Central memory CD8-positive, alpha-beta T cell (primary cell): Measurements from ENCODE around the gene MCOLN3.

Experiments
- ATAC-seq: fragments of 150-1000 bp; cut with Tn5 transposase; replicated peaks from 2 replicates; pipeline ENCODE4 v1.10.0; 2022; ENCODE audit warnings: mild to moderate bottlenecking, moderate FRiP score, moderate number of reproducible peaks; ENCODE audit not compliant: poor library complexity, severe bottlenecking; ENCODE audit errors: extremely low read depth
- DNase-seq, 2 donors: peaks; one replicate each; pipeline ENCODE4 v3.0.0; 2021; ENCODE audit warnings: low spot score in 2 of 2
- H3K27ac Mint-ChIP-seq: one replicate; pipeline ENCODE4 v1.8.0; 2022; ENCODE audit warnings: low read depth, mild to moderate bottlenecking, moderate library complexity, mixed read lengths
- H3K27me3 Mint-ChIP-seq: one replicate; pipeline ENCODE4 v1.8.0; 2022; ENCODE audit warnings: mixed read lengths
- H3K36me3 Mint-ChIP-seq: one replicate; pipeline ENCODE4 v1.8.0; 2022; ENCODE audit warnings: mild to moderate bottlenecking, moderate library complexity, mixed read lengths; ENCODE audit not compliant: insufficient read depth
- H3K4me1 Mint-ChIP-seq: one replicate; pipeline ENCODE4 v1.8.0; 2022; ENCODE audit warnings: mixed read lengths
- H3K4me3 Mint-ChIP-seq: one replicate; pipeline ENCODE4 v1.8.0; 2022; ENCODE audit warnings: mild to moderate bottlenecking, moderate library complexity, mixed read lengths
- H3K9me3 Mint-ChIP-seq: one replicate; pipeline ENCODE4 v1.8.0; 2022; ENCODE audit warnings: mixed read lengths

The MCOLN3 gene

GRCh38 chr1:85068846-85069245 is 20.5 kb upstream of the MCOLN3 start:
- ATAC-seq, result no peak
- Mint-ChIP-seq H3K4me3 (no peak overlapping the region), H3K9me3 (no peaks in the 10 kb centered on the region)

GRCh38 chr1:85065550-85065949 is 17.2 kb upstream of the MCOLN3 start:
- no peak for DNase-seq
- Mint-ChIP-seq H3K27ac (no peak overlapping the region), H3K4me3 (no peak overlapping the region), H3K36me3 (peaks cover 6% of the 10 kb centered on the region), H3K4me1 (peaks cover 17% of the 10 kb centered on the region), H3K9me3 (no peaks in the 10 kb centered on the region), H3K27me3 (peaks cover 10% of the 10 kb centered on the region)
- ATAC-seq, result no peak

More at GRCh38 chr1:85068846-85069245, 20.5 kb upstream of the MCOLN3 start:
- Mint-ChIP-seq H3K27me3 (no peaks in the 10 kb centered on the region), H3K36me3 (no peaks in the 10 kb centered on the region), H3K4me1 (no peaks in the 10 kb centered on the region), H3K27ac (no peak overlapping the region)
- DNase-seq, result no peak

GRCh38 chr1:85062425-85063026 is 14.2 kb upstream of the MCOLN3 start:
- DNase-seq (no peak), ATAC-seq (peak; percentile 7)
- Mint-ChIP-seq H3K4me1 (peaks cover 20% of the 10 kb centered on the region), H3K36me3 (peaks cover 6% of the 10 kb centered on the region), H3K4me3 (peak overlapping the region; percentile 84), H3K27ac (peak overlapping the region; percentile 91), H3K27me3 (peaks cover 10% of the 10 kb centered on the region), H3K9me3 (no peaks in the 10 kb centered on the region)

DNA sequence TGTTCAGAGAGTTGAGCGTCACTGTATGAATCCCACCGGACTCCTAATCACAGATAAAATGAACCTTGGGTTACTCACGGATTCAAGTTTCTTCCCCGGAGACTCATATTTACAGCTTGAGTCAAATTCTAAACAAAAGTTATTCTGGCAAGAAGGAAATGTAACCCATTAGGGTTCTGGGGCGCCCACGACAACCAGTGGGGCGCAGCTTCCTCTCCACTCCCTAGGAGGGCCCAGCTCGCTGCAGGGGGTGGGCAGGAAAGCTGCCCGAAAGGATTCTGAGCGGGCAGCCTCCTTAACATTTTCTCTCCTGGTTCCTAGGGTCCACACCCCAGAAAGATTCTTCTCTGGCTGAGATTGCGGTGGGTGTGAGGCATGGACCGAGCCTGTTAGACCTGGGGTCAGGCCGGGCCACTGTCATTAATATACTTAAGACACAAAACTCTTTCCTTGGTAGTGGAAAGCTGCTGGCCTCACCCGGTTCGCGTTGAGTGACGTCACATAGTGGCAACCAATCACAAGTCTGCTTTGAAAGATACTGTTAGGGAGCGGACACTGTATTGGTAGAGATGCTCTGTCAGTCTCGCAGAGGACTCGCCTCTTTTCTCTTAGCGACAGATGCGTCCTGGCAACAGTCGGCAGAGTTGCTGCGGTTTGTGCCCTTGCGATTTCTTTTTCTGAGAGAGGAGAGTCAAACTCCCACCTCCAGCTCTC is 13.6 kb upstream of the MCOLN3 start:
- H3K36me3 Mint-ChIP-seq, result peaks cover 6% of the 10 kb centered on the region
- peak overlapping the region; percentile 84 for H3K4me3 Mint-ChIP-seq
- peak; percentile 69 to 84 for DNase-seq
- ATAC-seq, result peak; percentile 99
- no peaks in the 10 kb centered on the region for H3K9me3 Mint-ChIP-seq
- peaks cover 10% of the 10 kb centered on the region for H3K27me3 Mint-ChIP-seq
- H3K4me1 Mint-ChIP-seq, result peaks cover 20% of the 10 kb centered on the region
- peak overlapping the region; percentile 91 for H3K27ac Mint-ChIP-seq

DNA sequence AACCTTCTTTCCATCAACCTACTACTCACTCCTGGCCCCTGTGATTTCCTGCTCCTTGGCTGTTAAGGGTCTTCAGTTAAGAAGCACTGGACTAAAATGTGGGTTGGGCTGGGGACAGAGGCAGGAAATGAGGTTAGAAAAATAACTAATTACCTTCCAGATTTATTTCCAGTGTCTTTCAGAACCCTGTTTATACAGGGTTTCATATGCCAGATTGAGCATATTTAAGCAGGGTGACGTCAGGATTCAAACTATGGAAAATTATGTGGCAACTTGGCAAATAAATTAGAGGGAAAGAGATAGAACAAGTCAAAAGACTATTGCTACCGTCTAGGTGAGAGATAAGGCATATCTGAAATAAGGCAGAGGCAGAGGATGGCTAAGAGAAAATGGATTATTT is 11.7 kb upstream of the MCOLN3 start:
- ATAC-seq, result no peak
- peaks cover 6% of the 10 kb centered on the region for H3K36me3 Mint-ChIP-seq

DNA sequence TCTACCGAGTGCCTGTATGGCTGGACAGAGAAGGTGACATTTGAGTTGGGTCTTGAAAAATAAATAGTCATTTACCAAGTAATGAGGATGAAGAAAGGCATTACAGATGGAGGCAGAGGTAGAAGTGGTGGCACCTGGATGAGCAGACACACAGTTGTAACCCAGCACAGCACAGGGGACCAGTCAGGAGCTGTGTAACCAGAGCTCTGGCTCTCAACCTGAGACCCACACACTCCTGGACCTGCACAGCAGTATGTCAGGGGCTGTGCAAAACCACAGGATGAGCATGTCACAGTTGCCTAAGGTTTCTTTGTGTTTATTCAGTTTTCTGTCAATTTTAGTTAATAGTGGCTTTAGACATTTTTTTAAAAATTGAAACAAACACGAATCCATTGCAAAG is 11.3 kb upstream of the MCOLN3 start:
- DNase-seq (no peak), ATAC-seq (no peak)
- no peaks in the 10 kb centered on the region for H3K9me3 Mint-ChIP-seq
- H3K4me1 Mint-ChIP-seq, result peaks cover 20% of the 10 kb centered on the region
- no peak overlapping the region for H3K4me3 Mint-ChIP-seq
- H3K36me3 Mint-ChIP-seq, result peaks cover 6% of the 10 kb centered on the region
- H3K27me3 Mint-ChIP-seq, result peaks cover 10% of the 10 kb centered on the region
- no peak overlapping the region for H3K27ac Mint-ChIP-seq

More for the DNA sequence above, 11.7 kb upstream of the MCOLN3 start:
- Mint-ChIP-seq H3K27ac (no peak overlapping the region), H3K4me3 (no peak overlapping the region), H3K27me3 (peaks cover 10% of the 10 kb centered on the region), H3K9me3 (no peaks in the 10 kb centered on the region), H3K4me1 (peaks cover 20% of the 10 kb centered on the region)
- no peak for DNase-seq

DNA sequence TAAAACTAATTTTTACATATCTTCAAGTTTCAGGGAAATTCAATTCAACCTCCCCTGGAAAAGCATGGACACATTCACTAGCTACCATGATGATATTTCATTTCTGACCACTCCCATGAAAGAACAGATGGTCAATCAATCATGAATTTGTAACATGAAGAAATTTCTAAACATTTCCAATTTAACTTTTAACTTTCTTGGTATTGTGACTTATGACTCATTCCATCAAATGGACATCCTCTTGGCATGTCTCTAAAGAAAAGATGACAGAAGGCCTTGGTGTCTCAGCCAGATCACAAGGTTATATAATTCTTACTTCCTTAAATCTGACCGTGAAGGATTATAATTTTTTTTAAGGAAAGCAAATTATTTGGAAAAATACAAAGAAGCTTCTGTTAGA is 10.5 kb upstream of the MCOLN3 start:
- H3K27me3 Mint-ChIP-seq, result peaks cover 10% of the 10 kb centered on the region
- peaks cover 20% of the 10 kb centered on the region for H3K4me1 Mint-ChIP-seq
- DNase-seq, result no peak
- ATAC-seq, result no peak
- H3K36me3 Mint-ChIP-seq, result peaks cover 6% of the 10 kb centered on the region
- H3K4me3 Mint-ChIP-seq, result no peak overlapping the region
- no peak overlapping the region for H3K27ac Mint-ChIP-seq
- H3K9me3 Mint-ChIP-seq, result no peaks in the 10 kb centered on the region

DNA sequence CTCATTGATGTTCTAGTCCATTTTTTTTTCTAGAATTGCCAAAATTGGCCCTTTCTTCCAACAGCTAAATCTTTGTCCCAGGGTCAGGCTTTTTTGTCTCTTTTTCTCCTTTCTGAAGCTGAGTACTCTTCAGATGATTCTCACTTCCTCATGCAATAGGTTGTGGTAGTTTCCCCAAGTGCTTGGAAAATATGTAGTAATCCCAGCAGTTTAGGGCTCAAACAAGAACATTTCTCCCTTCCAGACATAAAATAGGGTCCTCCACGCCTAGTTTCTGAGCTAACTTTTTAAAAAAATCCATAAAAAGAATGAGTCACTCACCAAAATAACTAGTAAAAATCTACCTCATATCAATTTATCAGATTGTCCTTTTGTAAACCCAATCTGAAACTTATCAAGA is 10.0 kb upstream of the MCOLN3 start:
- no peak overlapping the region for H3K27ac Mint-ChIP-seq
- DNase-seq, result no peak

DNA sequence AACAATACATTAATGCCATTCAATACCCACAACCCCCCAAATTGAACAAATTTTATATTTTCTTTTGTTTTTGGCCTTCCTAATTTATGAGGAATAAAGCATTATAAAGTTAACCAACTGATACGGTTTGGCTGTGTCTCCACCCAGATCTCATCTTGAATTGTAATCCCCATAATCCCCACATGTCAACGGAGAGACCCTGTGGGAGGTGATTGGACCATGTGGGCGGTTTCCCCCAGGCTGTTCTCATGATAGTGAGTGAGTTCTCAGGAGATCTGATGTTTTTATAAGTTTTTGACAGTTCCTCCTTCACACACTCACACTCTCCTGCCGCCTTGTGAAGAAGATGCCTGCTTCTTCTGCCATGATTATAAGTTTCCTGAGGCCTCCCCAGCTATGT is 6.4 kb upstream of the MCOLN3 start:
- ATAC-seq, result no peak
- Mint-ChIP-seq H3K4me1 (peaks cover 11% of the 10 kb centered on the region), H3K36me3 (peaks cover 3% of the 10 kb centered on the region), H3K27ac (no peak overlapping the region), H3K4me3 (no peak overlapping the region), H3K9me3 (no peaks in the 10 kb centered on the region), H3K27me3 (peaks cover 16% of the 10 kb centered on the region)
- DNase-seq, result no peak

More for the DNA sequence above, 10.0 kb upstream of the MCOLN3 start:
- no peak overlapping the region for H3K4me3 Mint-ChIP-seq
- peaks cover 6% of the 10 kb centered on the region for H3K36me3 Mint-ChIP-seq
- no peak for ATAC-seq
- H3K9me3 Mint-ChIP-seq, result no peaks in the 10 kb centered on the region
- H3K4me1 Mint-ChIP-seq, result peaks cover 20% of the 10 kb centered on the region
- H3K27me3 Mint-ChIP-seq, result peaks cover 10% of the 10 kb centered on the region

- Mint-ChIP-seq H3K9me3 (no peaks in the 10 kb centered on the region), H3K4me1 (peaks cover 15% of the 10 kb centered on the region), H3K27me3 (peaks cover 51% of the 10 kb centered on the region), H3K36me3 (peaks cover 4% of the 10 kb centered on the region), H3K27ac (no peak overlapping the region), H3K4me3 (peak overlapping the region; percentile 79)
- no peak for ATAC-seq
- no peak for DNase-seq
Observed at GRCh38 chr1:85049735-85050166, 1.5 kb upstream of the MCOLN3 start.

GRCh38 chr1:85047472-85048295 is 616 bp downstream of the MCOLN3 start:
- DNase-seq, result no peak
- no peak overlapping the region for H3K27ac Mint-ChIP-seq
- H3K9me3 Mint-ChIP-seq, result no peaks in the 10 kb centered on the region
- peaks cover 60% of the 10 kb centered on the region for H3K27me3 Mint-ChIP-seq
- peaks cover 2% of the 10 kb centered on the region for H3K36me3 Mint-ChIP-seq
- H3K4me3 Mint-ChIP-seq, result peak overlapping the region; percentile 38
- H3K4me1 Mint-ChIP-seq, result peaks cover 15% of the 10 kb centered on the region
- ATAC-seq, result peak; percentile 51

DNA sequence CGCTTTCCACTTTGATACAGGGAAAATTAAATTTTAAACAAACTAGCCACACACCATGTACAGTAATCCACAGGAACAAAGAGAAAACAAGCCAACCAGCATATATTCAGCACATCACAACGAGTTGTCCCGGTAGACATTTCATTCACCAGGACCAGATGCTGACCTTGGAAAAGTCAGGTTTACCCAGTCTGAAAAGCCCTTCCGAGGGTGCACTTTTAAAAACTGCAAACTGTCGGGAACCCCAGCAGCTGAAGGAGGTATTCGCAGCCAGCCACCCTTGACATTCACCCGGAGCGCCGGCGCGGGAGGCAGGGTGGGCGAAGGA is 1.2 kb downstream of the MCOLN3 start:
- Mint-ChIP-seq H3K27ac (no peak overlapping the region), H3K9me3 (no peaks in the 10 kb centered on the region), H3K27me3 (peaks cover 60% of the 10 kb centered on the region)

More for the DNA sequence above, 1.2 kb downstream of the MCOLN3 start:
- DNase-seq (no peak), ATAC-seq (no peak)
- Mint-ChIP-seq H3K4me3 (peak overlapping the region; percentile 38), H3K36me3 (peaks cover 2% of the 10 kb centered on the region), H3K4me1 (peaks cover 15% of the 10 kb centered on the region)
